Breast epithelium (tissue), 4 donors: ENCODE data around the gene ZNF292. TPM values are rescaled to one million over a fixed set of nuclear protein-coding genes. Genes with fewer than 3 reads are reported as not detected.
"Not testable (repeated sequence)": the region's sequence is repeated elsewhere in the genome, so short reads cannot be mapped to it uniquely, and the experiment has no call there.

Experiments
- DNase-seq, 2 donors: peaks; one replicate each; pipeline ENCODE4 v3.0.0-alpha.2; 2019; ENCODE audit warnings: low spot score in 2 of 2
- H3K27ac ChIP-seq, 2 donors: fragments of 200-600 bp; sonication (generic) in 1 of 2; one replicate each; pipeline ENCODE4 v1.5.1; 2016 to 2019; ENCODE audit warnings: mild to moderate bottlenecking in 1 of 2
- H3K27me3 ChIP-seq, 2 donors: fragments of 200-600 bp; sonication (generic) in 1 of 2; one replicate each; pipeline versions ENCODE4 v1.5.1 to v1.6.0; 2017 to 2019; ENCODE audit warnings: control low read depth in 1 of 2, mild to moderate bottlenecking in 1 of 2
- H3K36me3 ChIP-seq: fragments of 200-600 bp; one replicate; pipeline ENCODE4 v1.5.1; 2019
- H3K4me1 ChIP-seq, 2 donors: fragments of 200-600 bp; sonication (generic); one replicate each; pipeline ENCODE4 v1.5.1; 2016 to 2019; ENCODE audit warnings: control low read depth in 1 of 2
- H3K4me3 ChIP-seq, 3 donors: fragments of 200-600 bp; sonication (generic); 1 replicate in 2 of 3; 2 replicates in 1 of 3; pipeline ENCODE4 v1.5.1; 2016 to 2019; ENCODE audit warnings: mild to moderate bottlenecking in 3 of 3, moderate library complexity in 2 of 3
- H3K9me3 ChIP-seq, 2 donors: fragments of 200-600 bp; sonication (generic) in 1 of 2; one replicate each; pipeline ENCODE4 v1.5.1; 2016 to 2019; ENCODE audit warnings: control low read depth in 1 of 2
- CTCF ChIP-seq, 3 donors: fragments of 450-650 bp; IDR thresholded peaks; one replicate each; pipeline ENCODE4 v1.5.1; 2016 to 2017; ENCODE audit warnings: antibody characterized with exemption in 3 of 3, mild to moderate bottlenecking in 3 of 3, moderate library complexity in 3 of 3
- POLR2A ChIP-seq: fragments of 450-650 bp; IDR thresholded peaks from one replicate; pipeline ENCODE4 v1.6.1; 2016; ENCODE audit warnings: antibody characterized with exemption, mild to moderate bottlenecking, moderate library complexity
- POLR2AphosphoS5 ChIP-seq, 3 donors: sonication (generic); formaldehyde crosslinking; IDR thresholded peaks; one replicate each; pipeline ENCODE4 v1.6.1; 2017; ENCODE audit warnings: antibody characterized with exemption in 3 of 3
- intact Hi-C: fragments of 100-400 bp; cut with DNase I; formaldehyde crosslinking; loops from one replicate; pipeline ENCODE4 v1.15.1; 2023; ENCODE audit warnings: low total_unique reads
- total RNA-seq, 3 donors: library from RNA; depleted of rRNA; stranded (reverse); fragments of >200 nt; gene quantifications; one replicate each; pipeline ENCODE4 v1.1.0, GENCODE V29; 2016

The ZNF292 gene
- total RNA-seq, 3 donors from 2014 or later: 35.0 to 95.1 (median 56.7) TPM

- peaks cover 0 to 3% of the 10 kb centered on the region in 2 donors for H3K4me1 ChIP-seq
- TF ChIP-seq POLR2AphosphoS5 (IDR thresholded peaks at IDR 0.05): no peak
- TF ChIP-seq POLR2A: no peak
- TF ChIP-seq CTCF (IDR thresholded peaks at IDR 0.05): no peak
Measured at GRCh38 chr6:87152526-87152955, 2.8 kb upstream of the ZNF292 start.

GRCh38 chr6:87154641-87154992 is 748 bp upstream of the ZNF292 start:
- no peaks in the 10 kb centered on the region for H3K36me3 ChIP-seq
- peak overlapping the region; percentile 77 to 98 (median 92) for H3K4me3 ChIP-seq
- TF ChIP-seq CTCF (IDR thresholded peaks at IDR 0.05) (no peak), POLR2AphosphoS5 (IDR thresholded peaks at IDR 0.05) (no peak), POLR2A (no peak)
- H3K4me1 ChIP-seq: peaks cover 0 to 6% of the 10 kb centered on the region in 2 donors
- no peaks in the 10 kb centered on the region for H3K9me3 ChIP-seq
- no peaks in the 10 kb centered on the region for H3K27me3 ChIP-seq
- intact Hi-C loops: no loop called here
- no peak for DNase-seq
- H3K27ac ChIP-seq: peak overlapping the region; percentile 96 to 98

More at GRCh38 chr6:87152526-87152955, 2.8 kb upstream of the ZNF292 start:
- no peaks in the 10 kb centered on the region for H3K36me3 ChIP-seq
- no peaks in the 10 kb centered on the region for H3K9me3 ChIP-seq
- intact Hi-C loops: no loop called here
- peak overlapping the region; percentile 86 to 98 for H3K27ac ChIP-seq
- H3K4me3 ChIP-seq: peak overlapping the region; percentile 59 to 89 (median 62)
- DNase-seq: peak in 1 of 2 donors; percentile 19
- no peaks in the 10 kb centered on the region for H3K27me3 ChIP-seq

GRCh38 chr6:87155842-87156815 is 764 bp downstream of the ZNF292 start:
- peaks cover 0 to 6% of the 10 kb centered on the region in 2 donors for H3K4me1 ChIP-seq
- DNase-seq: peak; percentile 38 to 59
- intact Hi-C loops: no loop called here

GRCh38 chr6:87157596-87157995 is 2.2 kb downstream of the ZNF292 start:
- intact Hi-C loops: not testable (repeated sequence)

More at GRCh38 chr6:87155842-87156815, 764 bp downstream of the ZNF292 start:
- Histone ChIP-seq H3K27ac (peak overlapping the region; percentile 96 to 98), H3K27me3 (no peaks in the 10 kb centered on the region), H3K36me3 (no peaks in the 10 kb centered on the region), H3K9me3 (no peaks in the 10 kb centered on the region), H3K4me3 (peak overlapping the region; percentile 77 to 98 (median 92))
- TF ChIP-seq POLR2A (no peak), POLR2AphosphoS5 (IDR thresholded peaks at IDR 0.05) (no peak), CTCF (IDR thresholded peaks at IDR 0.05) (no peak)

GRCh38 chr6:87161299-87161698 is 5.9 kb downstream of the ZNF292 start:
- Histone ChIP-seq H3K27ac (no peak overlapping the region), H3K9me3 (no peaks in the 10 kb centered on the region), H3K36me3 (no peaks in the 10 kb centered on the region), H3K27me3 (no peaks in the 10 kb centered on the region), H3K4me3 (no peak overlapping the region), H3K4me1 (peaks cover 0 to 16% of the 10 kb centered on the region in 2 donors)
- no peak for TF ChIP-seq POLR2A
- TF ChIP-seq CTCF (IDR thresholded peaks at IDR 0.05): no peak
- no peak for TF ChIP-seq POLR2AphosphoS5 (IDR thresholded peaks at IDR 0.05)
- intact Hi-C loops: no loop called here
- DNase-seq: no peak

More at GRCh38 chr6:87157596-87157995, 2.2 kb downstream of the ZNF292 start:
- H3K4me3 ChIP-seq, H3K27ac ChIP-seq, H3K36me3 ChIP-seq, H3K9me3 ChIP-seq, DNase-seq, H3K27me3 ChIP-seq: not testable (repeated sequence)
- peaks cover 0 to 16% of the 10 kb centered on the region in 2 donors for H3K4me1 ChIP-seq
